HG02623 (cell line): ENCODE measurements around the gene BTBD3.

ENCODE experiments used
- ATAC-seq: cut with Tn5 transposase; IDR thresholded peaks from one replicate; pipeline ENCODE4 v1.9.1; 2021; ENCODE audit warnings: moderate library complexity; ENCODE audit not compliant: unreplicated experiment

BTBD3 gene

GRCh38 chr20:11965602-11966001, 47.9 kb downstream of the BTBD3 start:
- ATAC-seq: no peak

GRCh38 chr20:11966186-11966585, 48.5 kb downstream of the BTBD3 start:
- ATAC-seq: no peak

GRCh38 chr20:11970243-11970836, 52.6 kb downstream of the BTBD3 start:
- ATAC-seq: no peak

- no peak for ATAC-seq
Observed at GRCh38 chr20:11972478-11972877, 54.8 kb downstream of the BTBD3 start.
